BLaER1 treated with 17β-estradiol and CSF1 and Interleukin-3, amounts not matched to agents 10 nM and 100 nM (cell line): Measurements from ENCODE around the gene OAS3.
"Not testable (repeated sequence)": the region's sequence is repeated elsewhere in the genome, so short reads cannot be mapped to it uniquely, and the experiment has no call there.

Source experiments
- H3K27ac ChIP-seq, 11 experiments: shearing (Covaris generic); formaldehyde crosslinking; 2 replicates each; pipeline ENCODE4 v1.8.1; 2022
- H3K27me3 ChIP-seq, 11 experiments: shearing (Covaris generic); formaldehyde crosslinking; 2 replicates each; pipeline ENCODE4 v1.8.1; 2022
- H3K36me3 ChIP-seq, 11 experiments: shearing (Covaris generic); formaldehyde crosslinking; 2 replicates each; pipeline ENCODE4 v1.8.1; 2022
- H3K4me1 ChIP-seq, 10 experiments: shearing (Covaris generic); formaldehyde crosslinking; 2 replicates each; pipeline ENCODE4 v1.8.1; 2022
- H3K4me2 ChIP-seq, 11 experiments: shearing (Covaris generic); formaldehyde crosslinking; 2 replicates each; pipeline ENCODE4 v1.8.1; 2022
- H3K4me3 ChIP-seq, 10 experiments: shearing (Covaris generic); formaldehyde crosslinking; 2 replicates each; pipeline ENCODE4 v1.8.1; 2022
- H3K9ac ChIP-seq, 11 experiments: shearing (Covaris generic); formaldehyde crosslinking; 2 replicates each; pipeline ENCODE4 v1.8.1; 2022
- H3K9me3 ChIP-seq, 11 experiments: shearing (Covaris generic); formaldehyde crosslinking; replicated peaks in 1 of 11; 2 replicates each; pipeline ENCODE4 v1.8.1; 2022
- H4K20me1 ChIP-seq, 11 experiments: shearing (Covaris generic); formaldehyde crosslinking; 2 replicates each; pipeline ENCODE4 v1.8.1; 2022
- Cebpa-rat ChIP-seq, 11 experiments: shearing (Covaris generic); IDR thresholded peaks; 2 replicates each; pipeline ENCODE4 v1.8.1; 2022

OAS3 gene

GRCh38 chr12:112913038-112913688 lies 25.1 kb upstream of the OAS3 start:
- Histone ChIP-seq H3K36me3 (peaks cover 0 to 85% (median 0%) of the 10 kb centered on the region in 11 experiments; a peak in 10 of 22 replicates), H3K27me3 (no peaks in the 10 kb centered on the region), H4K20me1 (peaks cover 0 to 13% (median 0%) of the 10 kb centered on the region in 11 experiments; a peak in 3 of 22 replicates), H3K4me1 (peaks cover 0 to 24% (median 3%) of the 10 kb centered on the region in 10 experiments; a peak in 10 of 20 replicates), H3K4me2 (no peak overlapping the region), H3K9me3 (peaks cover 28 to 48% (median 32%) of the 10 kb centered on the region in 11 experiments), H3K4me3 (no peak overlapping the region), H3K9ac (no peak overlapping the region), H3K27ac (no peak overlapping the region)
- no peak for TF ChIP-seq Cebpa-rat (IDR thresholded peaks at IDR 0.05)

GRCh38 chr12:112913888-112914287 lies 24.4 kb upstream of the OAS3 start:
- H3K27ac ChIP-seq, H3K9ac ChIP-seq, H3K4me3 ChIP-seq, H3K27me3 ChIP-seq, H3K4me2 ChIP-seq: not testable (repeated sequence)
- H3K36me3 ChIP-seq = peaks cover 0 to 92% (median 0%) of the 10 kb centered on the region in 11 experiments; a peak in 10 of 22 replicates
- peaks cover 0 to 13% (median 0%) of the 10 kb centered on the region in 11 experiments; a peak in 3 of 22 replicates for H4K20me1 ChIP-seq
- H3K9me3 ChIP-seq = peaks cover 28 to 48% (median 32%) of the 10 kb centered on the region in 11 experiments
- H3K4me1 ChIP-seq = peaks cover 0 to 17% (median 0%) of the 10 kb centered on the region in 10 experiments; a peak in 7 of 20 replicates

- H3K4me1 ChIP-seq = no peaks in the 10 kb centered on the region
- H3K4me2 ChIP-seq = no peak overlapping the region
- H3K36me3 ChIP-seq = peaks cover 0 to 96% (median 0%) of the 10 kb centered on the region in 11 experiments; a peak in 10 of 22 replicates
- peaks cover 26 to 42% (median 30%) of the 10 kb centered on the region in 11 experiments for H3K9me3 ChIP-seq
- no peak overlapping the region for H3K9ac ChIP-seq
- H3K27ac ChIP-seq = no peak overlapping the region
- TF ChIP-seq Cebpa-rat (IDR thresholded peaks at IDR 0.05) = no peak
- no peak overlapping the region for H3K4me3 ChIP-seq
- no peaks in the 10 kb centered on the region for H3K27me3 ChIP-seq
- peaks cover 0 to 13% (median 0%) of the 10 kb centered on the region in 11 experiments; a peak in 3 of 22 replicates for H4K20me1 ChIP-seq
These were observed 22.0 kb upstream of the OAS3 start for GRCh38 chr12:112916270-112916669.

- H3K9me3 ChIP-seq = peaks cover under 1 to 13% (median 3%) of the 10 kb centered on the region in 11 experiments; a peak in 18 of 22 replicates
- no peak overlapping the region for H3K4me2 ChIP-seq
- no peaks in the 10 kb centered on the region for H3K4me1 ChIP-seq
- H3K27ac ChIP-seq = no peak overlapping the region
- TF ChIP-seq Cebpa-rat (IDR thresholded peaks at IDR 0.05) = no peak
- no peaks in the 10 kb centered on the region for H3K27me3 ChIP-seq
- no peak overlapping the region for H3K9ac ChIP-seq
- peaks cover 0 to 71% (median 0%) of the 10 kb centered on the region in 11 experiments; a peak in 10 of 22 replicates for H3K36me3 ChIP-seq
- peaks cover 0 to 13% (median 0%) of the 10 kb centered on the region in 11 experiments; a peak in 3 of 22 replicates for H4K20me1 ChIP-seq
- no peak overlapping the region for H3K4me3 ChIP-seq
These were observed 19.2 kb upstream of the OAS3 start for GRCh38 chr12:112919121-112919520.

GRCh38 chr12:112924986-112925385 lies 13.3 kb upstream of the OAS3 start:
- Histone ChIP-seq H3K9me3 (peaks cover 5 to 26% (median 17%) of the 10 kb centered on the region in 11 experiments; a peak in 19 of 22 replicates), H3K36me3 (peaks cover 0 to 17% (median 0%) of the 10 kb centered on the region in 11 experiments; a peak in 4 of 22 replicates), H3K27ac (no peak overlapping the region), H3K4me1 (peaks cover 0 to 11% (median 5%) of the 10 kb centered on the region in 10 experiments; a peak in 6 of 20 replicates), H4K20me1 (no peaks in the 10 kb centered on the region), H3K4me3 (no peak overlapping the region), H3K4me2 (peak overlapping the region in 10 of 11 experiments; percentile 5 to 42 (median 26); a peak in 7 of 22 replicates), H3K9ac (no peak overlapping the region), H3K27me3 (no peaks in the 10 kb centered on the region)
- TF ChIP-seq Cebpa-rat (IDR thresholded peaks at IDR 0.05) = no peak

GRCh38 chr12:112926416-112927033 lies 11.7 kb upstream of the OAS3 start:
- peaks cover 5 to 26% (median 17%) of the 10 kb centered on the region in 11 experiments; a peak in 19 of 22 replicates for H3K9me3 ChIP-seq
- not testable (repeated sequence) for H3K9ac ChIP-seq, H3K27ac ChIP-seq, H3K27me3 ChIP-seq, H3K4me3 ChIP-seq, H4K20me1 ChIP-seq
- H3K4me2 ChIP-seq = peak overlapping the region in 1 of 11 experiments; percentile 10; a peak in 1 of 22 replicates
- peaks cover 0 to 11% (median 5%) of the 10 kb centered on the region in 10 experiments; a peak in 6 of 20 replicates for H3K4me1 ChIP-seq
- peaks cover 0 to 12% (median 0%) of the 10 kb centered on the region in 11 experiments; a peak in 1 of 22 replicates for H3K36me3 ChIP-seq

GRCh38 chr12:112927475-112927874 lies 10.8 kb upstream of the OAS3 start:
- peaks cover 0 to 12% (median 0%) of the 10 kb centered on the region in 11 experiments; a peak in 1 of 22 replicates for H3K36me3 ChIP-seq
- H3K4me3 ChIP-seq = no peak overlapping the region
- TF ChIP-seq Cebpa-rat (IDR thresholded peaks at IDR 0.05) = no peak
- no peaks in the 10 kb centered on the region for H3K27me3 ChIP-seq
- no peak overlapping the region for H3K27ac ChIP-seq
- no peak overlapping the region for H3K9ac ChIP-seq
- H3K9me3 ChIP-seq = peaks cover 5 to 26% (median 17%) of the 10 kb centered on the region in 11 experiments; a peak in 19 of 22 replicates
- H3K4me1 ChIP-seq = peaks cover 0 to 11% (median 5%) of the 10 kb centered on the region in 10 experiments; a peak in 6 of 20 replicates
- H4K20me1 ChIP-seq = no peaks in the 10 kb centered on the region
- no peak overlapping the region for H3K4me2 ChIP-seq

GRCh38 chr12:112927925-112928324 lies 10.3 kb upstream of the OAS3 start:
- Histone ChIP-seq H3K27ac (no peak overlapping the region), H4K20me1 (no peaks in the 10 kb centered on the region), H3K9me3 (peaks cover 5 to 26% (median 17%) of the 10 kb centered on the region in 11 experiments; a peak in 19 of 22 replicates), H3K27me3 (no peaks in the 10 kb centered on the region), H3K36me3 (peaks cover 0 to 12% (median 0%) of the 10 kb centered on the region in 11 experiments; a peak in 1 of 22 replicates), H3K4me2 (no peak overlapping the region), H3K4me3 (no peak overlapping the region), H3K9ac (no peak overlapping the region), H3K4me1 (peaks cover 0 to 11% (median 5%) of the 10 kb centered on the region in 10 experiments; a peak in 6 of 20 replicates)
- TF ChIP-seq Cebpa-rat (IDR thresholded peaks at IDR 0.05) = no peak

GRCh38 chr12:112928978-112929377 lies 9.3 kb upstream of the OAS3 start:
- TF ChIP-seq Cebpa-rat (IDR thresholded peaks at IDR 0.05) = no peak
- Histone ChIP-seq H3K4me1 (peaks cover 0 to 11% (median 5%) of the 10 kb centered on the region in 10 experiments; a peak in 6 of 20 replicates), H3K27ac (no peak overlapping the region), H3K36me3 (peaks cover 0 to 12% (median 0%) of the 10 kb centered on the region in 11 experiments; a peak in 1 of 22 replicates), H3K9ac (no peak overlapping the region), H3K4me2 (no peak overlapping the region), H3K9me3 (peaks cover 5 to 26% (median 17%) of the 10 kb centered on the region in 11 experiments; a peak in 19 of 22 replicates), H3K27me3 (no peaks in the 10 kb centered on the region), H4K20me1 (no peaks in the 10 kb centered on the region), H3K4me3 (no peak overlapping the region)
